ENCODE data around the gene TMEM86A.
A peak's percentile ranks its signal among the peaks of the same experiment; 100 is the strongest.

TMEM86A gene

DNA sequence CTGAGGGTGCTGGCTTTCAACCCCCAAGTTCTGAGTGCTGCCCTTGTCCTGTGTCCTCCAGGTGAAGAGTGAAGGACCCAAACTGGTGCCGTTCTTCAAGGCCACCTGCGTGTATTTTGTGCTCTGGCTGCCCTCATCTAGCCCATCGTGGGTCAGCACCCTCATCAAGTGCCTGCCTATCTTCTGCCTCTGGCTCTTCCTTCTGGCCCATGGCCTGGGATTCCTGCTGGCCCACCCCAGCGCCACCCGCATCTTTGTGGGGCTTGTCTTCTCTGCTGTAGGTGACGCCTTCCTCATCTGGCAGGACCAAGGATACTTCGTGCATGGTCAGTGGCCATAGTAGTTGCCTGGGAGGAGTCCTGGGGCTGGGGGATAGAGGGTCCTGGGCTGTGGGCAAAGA lies 2.3 kb downstream of the TMEM86A start:
- no peak for DNase-seq

GRCh38 chr11:18701614-18702216 lies 3.1 kb downstream of the TMEM86A start:
- no peak for DNase-seq

GRCh38 chr11:18703001-18703763 lies 4.6 kb downstream of the TMEM86A start:
- DNase-seq, result no peak

GRCh38 chr11:18704045-18704645 lies 5.6 kb downstream of the TMEM86A start:
- DNase-seq, result no peak

GRCh38 chr11:18704698-18705097 lies 6.1 kb downstream of the TMEM86A start:
- DNase-seq, result no peak

- DNase-seq, result no peak
Observed at GRCh38 chr11:18705651-18706281, 7.2 kb downstream of the TMEM86A start.

- peak in 1 of 2 donors; percentile 24 for DNase-seq
Observed at GRCh38 chr11:18706330-18707243, 8.0 kb downstream of the TMEM86A start.

GRCh38 chr11:18707811-18708340 lies 9.3 kb downstream of the TMEM86A start:
- no peak for DNase-seq

DNA sequence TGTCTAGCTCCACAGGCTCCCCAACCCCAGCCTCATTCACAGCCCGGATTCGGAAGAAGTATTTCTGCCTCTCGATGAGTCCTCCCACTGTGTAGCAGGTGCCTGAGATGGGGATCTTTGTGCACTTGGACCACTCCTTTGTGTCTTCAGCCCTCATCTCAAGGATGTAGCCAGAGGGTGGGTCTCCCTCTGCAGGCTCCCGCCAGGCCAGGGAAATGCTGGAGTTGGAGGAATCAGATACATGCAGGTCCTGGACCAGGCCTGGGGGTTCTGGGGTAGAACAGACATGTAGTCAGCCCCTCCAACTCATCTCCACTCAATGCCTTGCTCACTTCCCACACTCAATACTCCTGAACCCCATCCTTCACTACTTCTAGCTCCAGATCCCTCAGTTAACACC lies 10.8 kb downstream of the TMEM86A start:
- no peak for DNase-seq

GRCh38 chr11:18710545-18710944 lies 12.0 kb downstream of the TMEM86A start:
- DNase-seq, result no peak

DNA sequence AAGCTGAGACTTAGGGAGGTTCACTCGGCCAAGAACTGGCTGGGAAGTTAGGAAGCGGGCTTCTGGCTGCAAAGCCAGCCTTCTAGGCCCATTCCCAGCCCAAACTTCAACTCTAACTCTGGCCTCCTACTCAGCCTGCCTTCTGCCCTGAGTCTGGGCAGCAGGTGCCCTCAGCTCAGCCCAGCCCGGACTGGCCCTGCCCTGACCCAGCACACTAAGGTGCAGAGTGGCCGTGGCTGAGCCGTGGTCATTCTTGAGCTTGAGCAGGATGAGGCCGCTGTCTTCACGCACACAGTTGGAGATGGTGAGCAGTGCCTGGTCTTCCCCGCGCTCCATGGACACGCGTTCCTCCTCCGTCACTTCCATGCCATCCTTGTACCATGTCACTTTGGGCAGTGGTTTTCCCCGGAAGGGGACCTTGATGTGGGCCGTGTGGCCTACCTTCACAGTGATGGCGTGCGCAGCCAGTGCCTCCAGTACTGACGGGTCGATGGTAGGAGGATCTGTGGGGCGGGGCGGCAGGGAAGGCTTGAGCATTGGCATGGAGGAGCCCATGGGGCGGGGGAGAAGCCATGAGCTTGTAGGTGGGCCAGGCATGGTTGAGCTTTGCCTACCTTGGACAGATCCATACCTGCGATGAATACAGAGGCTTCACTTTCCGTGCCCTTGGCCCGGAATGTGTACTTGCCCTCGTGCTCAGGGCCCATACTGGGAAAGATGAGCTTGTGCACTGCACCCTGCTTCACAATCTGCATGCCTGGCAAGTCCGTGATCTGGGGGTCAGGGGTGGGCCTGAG lies 15.3 kb downstream of the TMEM86A start:
- no peak for DNase-seq

GRCh38 chr11:18714443-18714780 lies 15.8 kb downstream of the TMEM86A start:
- DNase-seq, result no peak

DNA sequence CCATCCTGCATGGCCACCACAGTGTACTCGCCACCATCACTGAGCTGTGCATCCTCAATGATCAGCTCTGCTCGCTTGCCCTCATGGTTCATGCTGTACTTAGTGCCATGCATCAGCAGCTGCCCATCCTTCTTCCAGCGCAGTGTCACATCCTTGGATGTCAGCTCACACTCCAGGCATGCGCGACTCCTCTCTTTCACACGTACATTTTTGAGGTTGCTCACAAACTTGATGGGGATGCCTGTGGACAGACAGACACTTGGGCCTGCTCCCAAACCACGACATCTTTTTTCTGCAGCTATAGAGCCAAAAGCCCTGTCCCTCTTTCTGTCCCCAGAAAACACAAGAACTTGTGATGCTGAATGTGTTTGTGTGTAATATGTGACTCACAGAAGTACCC lies 16.9 kb downstream of the TMEM86A start:
- no peak for DNase-seq

- DNase-seq, result no peak
Observed at GRCh38 chr11:18720091-18720807, 21.7 kb downstream of the TMEM86A start.

- peak; percentile 70 to 71 for DNase-seq
Observed at GRCh38 chr11:18720808-18721560, 22.4 kb downstream of the TMEM86A start.

- DNase-seq, result peak; percentile 52 to 56
Observed at GRCh38 chr11:18721561-18722292, 23.1 kb downstream of the TMEM86A start.

GRCh38 chr11:18722293-18722637 lies 23.7 kb downstream of the TMEM86A start:
- DNase-seq, result no peak

DNA sequence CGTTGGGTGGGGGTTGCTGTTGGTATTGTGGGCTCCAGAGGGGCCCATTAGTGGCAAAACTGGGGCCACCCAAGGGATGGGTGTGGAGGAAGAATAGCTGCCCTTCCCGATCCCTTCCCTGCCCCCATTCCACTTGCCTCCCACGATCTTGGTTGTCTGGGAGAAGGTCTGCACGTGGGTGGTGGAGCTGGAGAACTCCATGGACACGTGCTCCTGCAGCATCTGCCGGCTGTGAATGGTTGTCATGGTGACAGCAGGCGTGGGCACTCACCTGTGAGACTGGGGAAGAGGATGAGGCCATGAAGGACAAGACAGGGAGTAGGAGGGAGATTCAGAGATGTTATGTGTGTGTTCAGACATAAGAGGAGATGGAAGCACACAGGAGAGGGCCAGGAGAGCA lies 25.4 kb downstream of the TMEM86A start:
- no peak for DNase-seq

- no peak for DNase-seq
Observed at GRCh38 chr11:18726040-18726439, 27.5 kb downstream of the TMEM86A start, which contains the start of gene IGSF22. TSS of gene IGSF22 (minus strand) at chr11:18726188. CDS start at chr11:18724236, 1,952 bp downstream.
